Cerebellar cortex (tissue), 1 donor: Measurements from ENCODE around the gene RPRM.
"Not testable (repeated sequence)": the region's sequence is repeated elsewhere in the genome, so short reads cannot be mapped to it uniquely, and the experiment has no call there.

Source experiments
- DNase-seq: peaks from one replicate; pipeline ENCODE4 v3.0.0-alpha.2; 2015; ENCODE audit warnings: low spot score

Gene RPRM

DNA sequence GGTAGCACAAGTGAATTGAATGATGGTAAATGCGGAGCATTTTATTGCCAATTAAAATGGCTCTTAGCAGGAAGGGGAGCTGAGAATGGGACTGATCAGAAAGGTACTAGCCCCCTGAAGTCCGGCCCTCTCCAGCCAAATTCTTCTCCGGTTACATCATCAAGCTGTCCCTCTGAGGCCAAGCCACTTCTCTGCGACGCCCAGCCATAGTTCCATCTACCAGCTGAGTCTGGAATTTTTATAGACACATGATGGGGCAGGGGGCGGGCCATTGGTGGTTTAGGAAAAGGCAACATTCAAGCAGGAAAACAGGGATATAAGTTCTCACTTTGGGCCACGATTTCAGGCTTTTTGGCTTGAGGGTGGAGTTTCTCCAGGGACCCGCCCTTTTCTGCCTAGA is 22.7 kb downstream of the RPRM start:
- DNase-seq = peak; percentile 76

- DNase-seq = no peak
These were observed 23.2 kb downstream of the RPRM start for GRCh38 chr2:153455403-153455802.

DNA sequence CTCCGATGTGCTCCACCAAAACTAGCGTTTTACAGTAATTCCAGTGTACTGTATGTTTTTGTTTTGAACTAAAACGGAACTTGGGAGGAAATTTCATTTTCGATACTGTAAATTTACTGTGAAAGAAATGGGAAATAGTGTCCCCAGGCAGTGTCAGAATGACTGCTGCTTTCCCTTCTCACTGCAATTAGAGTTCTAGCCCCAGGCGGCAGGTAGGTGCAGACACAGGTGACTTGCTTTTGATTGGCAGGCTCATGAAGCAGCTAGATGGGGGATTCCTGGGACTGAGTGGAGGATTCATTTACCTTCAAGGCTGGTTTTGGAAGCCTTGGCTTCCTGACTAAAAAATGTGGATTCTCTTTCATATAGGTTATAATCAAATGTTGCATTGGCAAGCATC is 27.0 kb downstream of the RPRM start:
- no peak for DNase-seq

GRCh38 chr2:153443106-153443505 is 35.5 kb downstream of the RPRM start:
- DNase-seq = no peak

GRCh38 chr2:153442616-153443015 is 35.9 kb downstream of the RPRM start:
- not testable (repeated sequence) for DNase-seq

GRCh38 chr2:153440090-153440489 is 38.5 kb downstream of the RPRM start:
- not testable (repeated sequence) for DNase-seq

DNA sequence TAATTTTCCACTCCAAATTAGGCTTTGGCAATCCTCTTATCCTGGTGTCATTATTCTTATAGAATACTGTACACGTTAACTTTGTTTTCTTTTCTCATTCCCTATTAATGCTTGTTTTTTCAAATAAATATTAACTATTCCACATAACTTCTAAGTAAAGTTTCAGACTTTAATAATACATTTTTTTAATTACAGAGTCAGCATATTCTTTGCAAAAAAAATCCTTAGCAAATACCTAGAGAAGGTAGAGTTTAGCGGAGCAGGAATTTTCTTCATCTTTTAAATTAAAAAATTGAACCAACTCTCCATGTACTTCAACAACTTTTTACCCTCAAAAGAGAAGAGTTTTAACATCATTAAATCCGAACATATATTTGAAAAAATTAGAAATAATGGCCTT is 45.2 kb downstream of the RPRM start:
- no peak for DNase-seq

GRCh38 chr2:153432381-153432780 is 46.2 kb downstream of the RPRM start:
- no peak for DNase-seq

DNA sequence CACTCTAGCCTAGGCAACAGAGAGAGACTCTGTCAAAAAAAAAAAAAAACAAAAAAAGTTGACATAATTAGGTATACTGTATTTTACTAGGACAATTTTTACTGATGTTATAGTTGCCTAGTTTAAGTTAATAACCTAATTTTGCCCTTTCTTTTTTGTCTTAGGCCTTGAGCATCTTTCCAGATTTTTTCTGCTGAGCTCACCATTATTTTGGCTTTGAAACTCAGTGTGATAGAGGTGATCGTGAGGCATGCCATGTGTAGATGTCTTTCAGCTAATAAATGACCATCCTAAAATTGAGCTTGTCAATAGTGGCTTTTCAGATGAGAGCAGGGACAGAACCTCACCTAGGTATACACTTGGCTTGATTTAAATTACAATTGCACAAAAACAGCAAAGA is 47.4 kb downstream of the RPRM start:
- DNase-seq = no peak
